ENCODE measurements around the gene EEF1A2.

DNA sequence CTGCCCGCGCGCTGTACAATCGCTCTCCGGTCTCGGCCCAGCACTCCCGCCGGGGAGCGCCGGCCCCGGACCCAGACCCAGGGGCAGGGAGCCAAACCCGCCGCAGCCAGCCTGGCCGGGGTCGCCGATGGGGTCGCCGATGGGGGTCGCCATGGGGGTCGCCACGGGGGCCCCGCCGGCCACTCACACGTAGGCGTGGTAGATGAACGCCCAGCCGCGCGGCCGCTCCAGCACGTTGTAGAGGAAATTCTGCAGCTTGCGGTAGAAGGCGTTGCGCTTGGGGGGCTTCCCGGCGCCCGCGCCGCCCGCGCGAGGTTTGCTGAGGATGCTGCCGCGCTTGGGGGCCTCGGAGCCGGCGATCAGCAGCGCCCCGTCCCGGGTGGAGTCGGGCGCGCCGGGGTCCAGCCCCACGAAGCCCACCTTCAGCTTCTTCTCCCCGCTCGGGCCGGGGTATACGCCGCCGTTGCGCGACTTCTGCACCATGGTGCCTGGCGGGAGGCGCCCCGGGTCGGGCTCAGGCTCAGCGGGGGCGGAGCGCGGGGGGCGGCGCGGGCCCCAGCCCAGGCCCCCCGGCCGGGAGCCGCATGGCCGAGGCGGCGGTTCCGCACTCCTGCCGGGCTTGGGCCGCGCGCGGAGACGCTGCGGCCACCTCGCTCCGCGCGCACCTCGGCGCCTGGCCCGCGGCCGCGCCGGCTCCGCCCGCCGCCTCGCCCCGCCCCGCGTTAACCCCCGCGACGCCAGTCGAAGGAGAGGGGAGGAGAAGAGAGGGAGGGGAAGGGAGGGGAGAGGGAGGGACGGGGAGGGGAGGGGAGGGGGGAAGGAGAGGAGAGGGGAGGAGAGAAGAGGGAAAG lies 26.7 kb downstream of the EEF1A2 start, which contains the start of gene KCNQ2:
- TF ChIP-seq, protein P1, sequence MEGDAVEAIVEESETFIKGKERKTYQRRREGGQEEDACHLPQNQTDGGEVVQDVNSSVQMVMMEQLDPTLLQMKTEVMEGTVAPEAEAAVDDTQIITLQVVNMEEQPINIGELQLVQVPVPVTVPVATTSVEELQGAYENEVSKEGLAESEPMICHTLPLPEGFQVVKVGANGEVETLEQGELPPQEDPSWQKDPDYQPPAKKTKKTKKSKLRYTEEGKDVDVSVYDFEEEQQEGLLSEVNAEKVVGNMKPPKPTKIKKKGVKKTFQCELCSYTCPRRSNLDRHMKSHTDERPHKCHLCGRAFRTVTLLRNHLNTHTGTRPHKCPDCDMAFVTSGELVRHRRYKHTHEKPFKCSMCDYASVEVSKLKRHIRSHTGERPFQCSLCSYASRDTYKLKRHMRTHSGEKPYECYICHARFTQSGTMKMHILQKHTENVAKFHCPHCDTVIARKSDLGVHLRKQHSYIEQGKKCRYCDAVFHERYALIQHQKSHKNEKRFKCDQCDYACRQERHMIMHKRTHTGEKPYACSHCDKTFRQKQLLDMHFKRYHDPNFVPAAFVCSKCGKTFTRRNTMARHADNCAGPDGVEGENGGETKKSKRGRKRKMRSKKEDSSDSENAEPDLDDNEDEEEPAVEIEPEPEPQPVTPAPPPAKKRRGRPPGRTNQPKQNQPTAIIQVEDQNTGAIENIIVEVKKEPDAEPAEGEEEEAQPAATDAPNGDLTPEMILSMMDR (IDR thresholded peaks at IDR 0.05): no peak
- no peak for TF ChIP-seq ZFX (IDR thresholded peaks at IDR 0.05; ENCODE audit: borderline replicate concordance)

Data from 22Rv1 (cell line).